Endothelial cell of umbilical vein (primary cell): Measurements from ENCODE around the gene SIN3B. TPM values are rescaled to one million over a fixed set of nuclear protein-coding genes. Genes with fewer than 3 reads are reported as not detected.

Experiments
- BruUV-seq: library from RNA; stranded (reverse); fragments of 400-500 nt; replicated peaks from 2 replicates; lab custom pipeline; 2021; lab: Mats Ljungman, UMichigan
- CTCF ChIA-PET: fragments of 300-600, 350-600 bp; sonication (Branson Sonifier 250); formaldehyde crosslinking; loops from one replicate; lab custom pipeline; 2021; ENCODE audit warnings: antibody characterized with exemption, inconsistent platforms; lab: Charles Lee
- POLR2A ChIA-PET: fragments of 300-600, 350-600 bp; sonication (Branson Sonifier 250); formaldehyde crosslinking; loops from one replicate; lab custom pipeline; 2021; ENCODE audit warnings: antibody characterized with exemption, inconsistent platforms; lab: Charles Lee
- DNase-seq: peaks from one replicate; pipeline ENCODE4 v3.0.0-alpha.2; 2011; ENCODE audit warnings: low read depth, low spot score
- FAIRE-seq: peaks from 2 replicates; lab custom pipeline; 2011; peaks lifted over from hg19 to GRCh38; lab: Jason Lieb, UNC
- H2AFZ ChIP-seq: 2 replicates; pipeline ENCODE4 v1.6.0; 2012; ENCODE audit warnings: low read depth, low read length, control low read depth, inconsistent platforms
- H3K27ac ChIP-seq: 2 replicates; pipeline ENCODE4 v1.5.1; 2011; ENCODE audit warnings: low read depth, mild to moderate bottlenecking, control low read depth, low read length, moderate library complexity; ENCODE audit not compliant: insufficient read depth
- H3K27me3 ChIP-seq, 2 experiments: 2 replicates each; pipeline versions ENCODE4 v1.6.0 to v1.6.1; 2011; ENCODE audit warnings: low read length in 2 of 2, mixed read lengths in 1 of 2; ENCODE audit not compliant: control insufficient read depth in 2 of 2, insufficient read depth in 2 of 2
- H3K36me3 ChIP-seq, 2 experiments: 2 replicates in 1 of 2; 3 replicates in 1 of 2; pipeline ENCODE4 v1.5.1; 2011; ENCODE audit warnings: low read length in 2 of 2, mild to moderate bottlenecking in 1 of 2, moderate library complexity in 1 of 2; ENCODE audit not compliant: control insufficient read depth in 2 of 2, insufficient read depth in 2 of 2; ENCODE audit errors: extremely low read depth in 1 of 2
- H3K4me1 ChIP-seq: 3 replicates; pipeline ENCODE4 v1.5.1; 2011; ENCODE audit warnings: mild to moderate bottlenecking, low read length; ENCODE audit not compliant: control insufficient read depth, insufficient read depth; ENCODE audit errors: extremely low read depth
- H3K4me2 ChIP-seq: 2 replicates; pipeline ENCODE4 v1.6.1; 2011; ENCODE audit warnings: low read length, control low read depth, mixed read lengths; ENCODE audit not compliant: insufficient read depth
- H3K4me3 ChIP-seq, 3 experiments: fragments of 200-600 bp in 1 of 3; sonication (generic), shearing (Covaris generic) in 1 of 3; replicated peaks in 1 of 3; 2 replicates each; pipeline ENCODE4 v1.5.1; 2011 to 2016; ENCODE audit warnings: control low read depth in 3 of 3, low read length in 3 of 3, mild to moderate bottlenecking in 2 of 3, inconsistent platforms in 1 of 3, low read depth in 1 of 3, moderate library complexity in 1 of 3; ENCODE audit not compliant: insufficient read depth in 1 of 3
- H3K79me2 ChIP-seq: 2 replicates; pipeline ENCODE4 v1.6.0; 2012; ENCODE audit warnings: low read length, inconsistent platforms; ENCODE audit not compliant: control insufficient read depth, insufficient read depth
- H3K9ac ChIP-seq: replicated peaks from 2 replicates; pipeline ENCODE3; 2011; ENCODE audit warnings: low read length, control low read depth; ENCODE audit not compliant: insufficient read depth; ENCODE audit errors: extremely low read depth
- H3K9me1 ChIP-seq: replicated peaks from 3 replicates; pipeline ENCODE4 v1.6.0; 2011; ENCODE audit warnings: mild to moderate bottlenecking, low read length; ENCODE audit not compliant: control insufficient read depth, insufficient read depth; ENCODE audit errors: extremely low read depth
- H3K9me3 ChIP-seq: replicated peaks from 2 replicates; pipeline ENCODE4 v1.5.1; 2012; ENCODE audit warnings: low read length, inconsistent platforms; ENCODE audit not compliant: control insufficient read depth, insufficient read depth
- H4K20me1 ChIP-seq: replicated peaks from 2 replicates; pipeline ENCODE3; 2011; ENCODE audit warnings: mild to moderate bottlenecking, low read length; ENCODE audit not compliant: control insufficient read depth, insufficient read depth; ENCODE audit errors: extremely low read depth
- CTCF ChIP-seq, 2 donors: IDR thresholded peaks; 1 replicate in 1 of 2; 2 replicates in 1 of 2; pipeline ENCODE4 v1.5.1; 2011; ENCODE audit warnings: low read length in 2 of 2, mild to moderate bottlenecking in 2 of 2, moderate library complexity in 2 of 2, control low read depth in 1 of 2, inconsistent platforms in 1 of 2, low read depth in 1 of 2; ENCODE audit not compliant: insufficient read depth in 1 of 2; ENCODE audit errors: extremely low read depth in 1 of 2
- JUN ChIP-seq: IDR thresholded peaks from 2 replicates; pipeline ENCODE4 v1.6.1; 2011; ENCODE audit warnings: borderline replicate concordance, low read depth; ENCODE audit not compliant: insufficient read length, insufficient read depth
- MYC ChIP-seq: IDR thresholded peaks from one replicate; pipeline ENCODE4 v1.6.1; 2011; ENCODE audit warnings: mild to moderate bottlenecking, low read depth, low read length
- POLR2A ChIP-seq: IDR thresholded peaks from 2 replicates; pipeline ENCODE4 v1.6.1; 2012; ENCODE audit warnings: low read depth, mild to moderate bottlenecking, control low read depth, low read length
- POLR2AphosphoS5 ChIP-seq: IDR thresholded peaks from 2 replicates; pipeline ENCODE4 v1.6.1; 2012; ENCODE audit warnings: low read depth, mild to moderate bottlenecking, control low read depth, low read length, moderate library complexity; ENCODE audit not compliant: insufficient read depth
- dilution Hi-C: fragments of 300-500 bp; cut with MboI; formaldehyde crosslinking; loops from one replicate; pipeline ENCODE4 v1.15.0; 2019; ENCODE audit warnings: low sequenced_read_pairs; ENCODE audit not compliant: extremely low pct_ligation_motif_present
- intact Hi-C: fragments of 100-400 bp; cut with micrococcal nuclease; formaldehyde crosslinking; loops from one replicate; pipeline ENCODE4 v1.10.0; 2022
- polyA plus RNA-seq, 4 experiments: library from polyadenylated mRNA; depleted of rRNA in 3 of 4; stranded (reverse) in 3 of 4; unstranded in 1 of 4; fragments of >200 nt; gene quantifications; 2 replicates each; pipeline versions ENCODE4 v1.2.1 to v1.2.3, GENCODE V29; 2011 to 2012; ENCODE audit warnings: missing spikeins in 1 of 4
- total RNA-seq: library from RNA; stranded (reverse); gene quantifications from 2 replicates; pipeline ENCODE4 v1.2.3, GENCODE V29; 2021

The SIN3B gene
- total and polyA plus RNA-seq, 2 donors (not counting 3 experiments of a cell fraction or from before 2014, with no cell fraction given) = 46.2 to 75.0 TPM

GRCh38 chr19:16908759-16909158, 79.6 kb downstream of the SIN3B start:
- H3K9me3 ChIP-seq = no peaks in the 10 kb centered on the region
- CTCF ChIA-PET = interaction anchor here (1.0 kb wide), 1 partner anchor 10 kb away, joined by 3 read pairs; no protein-coding TSS in a partner anchor
- no peak overlapping the region for H3K27ac ChIP-seq
- no peaks in the 10 kb centered on the region for H3K4me1 ChIP-seq
- no TSS peak for BruUV-seq
- no peak overlapping the region for H3K4me2 ChIP-seq
- no peaks in the 10 kb centered on the region for H3K79me2 ChIP-seq
- TF ChIP-seq MYC (no peak), JUN (no peak), CTCF (IDR thresholded peaks at IDR 0.05; ENCODE audit: extremely low read depth in 1 of 2, insufficient read depth in 1 of 2, low read depth in 1 of 2, low read length in 2 of 2) (no peak)
- DNase-seq = no peak
- intact Hi-C loops (no loop called here), dilution Hi-C loops (no loop called here)
- no peak overlapping the region for H3K9ac ChIP-seq
- no peaks in the 10 kb centered on the region for H4K20me1 ChIP-seq
- H3K27me3 ChIP-seq = no peaks in the 10 kb centered on the region
- H3K9me1 ChIP-seq = no peaks in the 10 kb centered on the region
- no peak for FAIRE-seq
- no peak overlapping the region for H2AFZ ChIP-seq
- no peak overlapping the region for H3K4me3 ChIP-seq
- H3K36me3 ChIP-seq = no peaks in the 10 kb centered on the region
- POLR2A ChIA-PET = no interaction called here

- dilution Hi-C loops (no loop called here), intact Hi-C loops (no loop called here)
- no peak for FAIRE-seq
- H2AFZ ChIP-seq = no peak overlapping the region
- H3K9ac ChIP-seq = no peak overlapping the region
- H3K27ac ChIP-seq = no peak overlapping the region
- H3K79me2 ChIP-seq = no peaks in the 10 kb centered on the region
- no peak overlapping the region for H3K4me3 ChIP-seq
- TF ChIP-seq POLR2A (no peak), POLR2AphosphoS5 (no peak)
- DNase-seq = no peak
- H3K36me3 ChIP-seq = no peaks in the 10 kb centered on the region
- no peaks in the 10 kb centered on the region for H3K27me3 ChIP-seq
- BruUV-seq = no TSS peak
- CTCF ChIA-PET = interaction anchor here (2.4 kb wide), 1 partner anchor 141 kb away, joined by 6 read pairs; no protein-coding TSS in a partner anchor
- no peak overlapping the region for H3K4me2 ChIP-seq
- H3K9me3 ChIP-seq = no peaks in the 10 kb centered on the region
- POLR2A ChIA-PET = no interaction called here
- no peaks in the 10 kb centered on the region for H4K20me1 ChIP-seq
- no peaks in the 10 kb centered on the region for H3K9me1 ChIP-seq
- H3K4me1 ChIP-seq = no peaks in the 10 kb centered on the region
These were observed 81.8 kb downstream of the SIN3B start for GRCh38 chr19:16911046-16911445.
